GM18867 (cell line): ENCODE measurements around the gene SLCO4A1.

Source experiments
- ATAC-seq: cut with Tn5 transposase; IDR thresholded peaks from one replicate; pipeline ENCODE4 v1.9.1; 2021; ENCODE audit warnings: mild to moderate bottlenecking, moderate library complexity; ENCODE audit not compliant: unreplicated experiment

SLCO4A1 gene

DNA sequence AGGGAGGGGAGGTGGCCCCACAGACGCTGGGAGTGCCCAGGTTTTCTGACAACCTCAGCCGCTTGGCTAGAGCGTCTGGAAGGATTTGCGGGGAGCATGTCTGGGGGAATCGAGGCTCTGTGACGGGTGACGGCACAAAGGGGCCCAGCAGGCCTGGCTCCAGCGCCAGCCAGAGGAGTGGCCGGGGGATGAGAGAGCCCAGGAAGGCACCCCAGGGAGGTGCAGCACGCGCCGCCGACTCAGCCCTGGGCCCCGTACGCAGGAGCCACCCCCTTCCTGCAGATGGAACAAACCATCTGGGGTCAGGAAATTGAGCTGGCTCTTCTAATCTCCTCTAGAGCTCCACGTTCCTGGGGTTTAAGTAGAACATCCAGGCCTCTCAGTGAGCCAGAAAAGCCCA, 5.9 kb upstream of the SLCO4A1 start:
- no peak for ATAC-seq

DNA sequence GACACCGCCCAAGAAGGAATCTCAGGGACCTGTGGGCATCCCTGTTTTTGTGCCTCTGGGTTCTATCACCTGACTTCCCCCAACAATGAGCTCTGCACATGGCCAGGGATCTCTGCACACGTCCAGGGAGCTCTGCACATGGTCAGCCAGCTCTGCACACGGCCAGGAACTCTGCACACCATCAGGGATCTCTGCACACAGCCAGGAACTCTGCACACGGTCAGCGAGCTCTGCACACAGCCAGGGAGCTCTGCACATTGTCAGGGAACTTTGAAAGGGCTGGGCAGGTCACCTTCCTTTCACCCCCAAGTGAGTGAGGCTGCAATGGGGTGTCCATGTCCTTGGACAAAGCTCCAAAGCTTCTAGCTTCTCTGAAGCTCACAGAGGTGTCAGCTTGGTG, 5.2 kb upstream of the SLCO4A1 start:
- no peak for ATAC-seq

DNA sequence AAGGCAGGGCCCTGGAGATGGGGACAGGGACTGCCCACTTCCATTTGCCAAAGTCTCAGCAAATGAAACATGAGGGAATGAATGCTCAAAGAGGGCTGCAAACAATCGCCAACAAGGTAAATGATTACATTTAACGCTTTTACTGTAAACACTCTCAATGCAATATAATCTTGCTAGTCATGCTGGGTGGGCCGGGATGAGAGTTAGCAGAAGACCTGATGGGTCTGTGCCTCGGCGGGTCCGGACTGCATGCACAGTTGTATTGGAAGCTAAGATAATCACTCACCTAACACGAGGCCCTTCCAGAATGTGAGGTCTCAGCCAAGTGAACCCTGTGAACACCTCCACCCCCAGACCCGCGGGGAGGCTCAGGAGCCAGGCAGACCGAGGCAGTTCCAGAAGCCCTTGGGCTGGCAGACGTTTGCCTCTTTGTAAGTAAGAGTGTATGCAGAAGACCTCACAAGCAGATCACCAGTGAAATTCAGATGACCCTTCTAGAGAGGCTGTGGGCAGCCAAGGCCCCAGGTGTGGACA, 4.7 kb upstream of the SLCO4A1 start:
- no peak for ATAC-seq

DNA sequence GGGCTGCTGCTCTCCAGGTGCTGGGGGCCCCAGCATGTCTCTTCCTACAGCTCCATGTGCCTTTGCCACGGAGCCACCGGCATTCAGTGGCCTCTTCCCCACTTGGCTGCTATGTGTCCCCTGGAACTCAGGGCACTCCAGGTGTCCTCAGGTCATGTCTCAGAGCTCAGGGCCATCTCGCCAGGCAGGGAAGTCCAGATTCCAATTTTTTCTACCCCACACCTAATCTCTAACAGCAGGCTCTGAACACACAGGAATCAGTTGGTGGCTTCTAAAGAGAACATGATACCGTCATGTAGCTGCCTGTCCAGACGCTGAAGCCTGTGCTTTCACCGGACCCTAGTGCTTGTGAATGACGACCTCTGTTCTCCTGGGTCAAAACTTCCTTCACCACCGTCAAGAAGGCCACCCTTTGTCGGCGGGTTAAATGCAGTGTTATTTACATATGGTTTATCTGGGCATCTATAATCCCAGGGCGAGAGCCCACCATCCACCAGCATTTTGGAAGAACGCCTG, 4.2 kb upstream of the SLCO4A1 start:
- ATAC-seq: no peak

DNA sequence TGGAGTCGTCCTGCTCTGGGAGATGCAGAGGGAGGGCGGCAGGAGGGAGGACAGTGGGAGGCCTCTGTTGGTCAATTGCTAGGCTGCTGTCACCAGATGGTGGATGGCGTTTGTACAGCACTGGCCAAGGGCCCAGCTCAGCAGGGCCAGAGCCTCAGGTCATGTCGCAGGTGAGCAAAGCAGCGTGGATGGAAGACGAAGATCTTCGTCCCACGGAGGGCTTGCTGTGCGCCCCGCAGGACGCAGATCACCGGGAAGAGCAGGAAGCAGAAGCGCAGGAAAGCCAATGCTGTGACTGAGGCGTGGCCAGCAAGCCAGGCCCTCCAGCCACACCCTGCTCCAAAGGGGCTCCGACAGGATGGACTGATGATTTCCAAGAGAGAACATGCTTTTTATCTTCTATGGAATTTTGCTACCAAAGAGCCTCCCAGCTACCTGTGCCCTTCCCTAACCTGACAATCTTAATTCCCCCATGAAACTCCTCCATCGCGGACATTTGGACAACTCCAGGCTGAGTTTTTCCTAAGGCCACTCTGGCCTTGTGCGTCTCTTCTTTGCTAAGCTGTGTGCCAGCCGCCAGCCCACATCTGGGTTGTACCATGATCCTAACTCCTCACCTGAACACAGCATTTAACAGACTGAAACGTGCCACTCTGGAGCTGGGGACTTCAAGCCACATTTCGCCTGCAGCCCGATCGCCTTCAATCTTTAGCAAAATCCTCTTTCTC, 3.5 kb upstream of the SLCO4A1 start:
- ATAC-seq: no peak

DNA sequence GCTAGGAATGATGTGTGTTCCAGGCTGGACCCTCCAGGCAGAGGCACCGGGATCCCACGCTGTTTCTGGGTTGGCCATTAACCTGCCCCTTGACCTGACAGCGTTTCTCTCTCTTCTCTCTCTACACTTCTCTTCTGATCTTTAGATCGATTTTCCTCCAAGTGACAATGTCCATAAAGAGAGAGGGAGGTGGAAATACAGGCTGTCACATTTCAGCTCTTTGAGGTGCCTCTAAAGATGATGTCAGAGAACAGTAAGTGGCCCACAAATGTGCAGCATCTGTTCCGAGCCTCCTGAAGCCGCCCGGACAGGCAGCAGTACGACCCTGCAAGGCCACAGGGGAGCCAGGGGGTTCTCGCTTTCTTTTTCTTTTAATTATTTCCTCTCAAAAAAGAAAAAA, 2.5 kb upstream of the SLCO4A1 start:
- ATAC-seq: no peak

DNA sequence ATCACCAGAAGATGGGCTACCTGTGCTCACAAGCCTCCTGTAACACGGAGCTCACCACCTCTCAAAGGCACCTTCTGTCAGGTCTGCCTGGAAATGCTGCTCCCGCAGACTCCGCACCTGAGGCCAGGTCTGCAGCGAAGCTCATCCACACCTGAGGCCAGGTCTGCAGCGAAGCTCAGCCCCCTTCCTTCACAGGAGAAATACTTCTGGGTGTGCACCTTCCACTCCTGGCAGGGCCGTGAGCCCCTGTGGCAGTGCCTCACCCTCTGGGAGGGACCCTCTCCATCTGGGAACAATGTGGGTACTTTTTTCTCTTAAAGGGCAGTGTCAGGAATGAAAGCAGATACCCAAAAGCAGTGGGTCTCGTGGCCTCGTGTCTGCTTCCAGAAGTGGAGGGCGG, 1.4 kb upstream of the SLCO4A1 start:
- ATAC-seq: no peak

DNA sequence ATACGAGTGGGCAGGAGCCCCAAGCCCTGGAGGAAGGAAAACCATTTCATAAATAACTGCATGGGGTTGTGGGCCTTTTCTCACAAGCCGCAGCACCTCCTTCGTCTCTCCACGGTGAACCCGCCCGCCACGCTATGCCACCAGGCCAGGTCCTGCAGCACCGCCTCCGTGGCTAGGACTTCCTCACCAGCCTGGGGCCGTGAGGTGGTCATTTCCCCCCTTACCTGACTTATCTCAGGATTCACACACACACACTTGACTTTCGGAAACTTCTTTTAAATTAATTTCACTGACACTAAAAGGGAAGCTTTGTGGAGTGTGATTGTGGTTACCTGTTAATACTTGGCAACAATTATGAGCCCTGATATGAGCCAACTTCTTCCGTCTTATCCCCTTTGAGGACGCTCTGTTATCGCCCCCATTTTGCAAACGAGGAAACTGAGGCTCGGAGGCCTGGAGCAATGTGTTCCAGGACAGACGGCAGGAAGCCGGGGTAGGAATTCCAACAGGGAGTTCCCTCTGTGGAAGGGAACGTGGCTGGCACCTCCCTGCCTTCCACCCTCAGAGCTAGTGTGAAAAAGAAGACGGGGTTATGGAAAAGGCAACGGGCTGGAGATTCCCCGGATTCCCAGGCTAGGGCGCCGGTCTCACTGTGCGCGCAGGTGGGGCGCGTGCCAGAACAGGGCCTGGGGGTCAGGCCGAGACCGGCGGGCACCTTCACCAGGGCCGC, 817 bp upstream of the SLCO4A1 start:
- ATAC-seq: no peak

DNA sequence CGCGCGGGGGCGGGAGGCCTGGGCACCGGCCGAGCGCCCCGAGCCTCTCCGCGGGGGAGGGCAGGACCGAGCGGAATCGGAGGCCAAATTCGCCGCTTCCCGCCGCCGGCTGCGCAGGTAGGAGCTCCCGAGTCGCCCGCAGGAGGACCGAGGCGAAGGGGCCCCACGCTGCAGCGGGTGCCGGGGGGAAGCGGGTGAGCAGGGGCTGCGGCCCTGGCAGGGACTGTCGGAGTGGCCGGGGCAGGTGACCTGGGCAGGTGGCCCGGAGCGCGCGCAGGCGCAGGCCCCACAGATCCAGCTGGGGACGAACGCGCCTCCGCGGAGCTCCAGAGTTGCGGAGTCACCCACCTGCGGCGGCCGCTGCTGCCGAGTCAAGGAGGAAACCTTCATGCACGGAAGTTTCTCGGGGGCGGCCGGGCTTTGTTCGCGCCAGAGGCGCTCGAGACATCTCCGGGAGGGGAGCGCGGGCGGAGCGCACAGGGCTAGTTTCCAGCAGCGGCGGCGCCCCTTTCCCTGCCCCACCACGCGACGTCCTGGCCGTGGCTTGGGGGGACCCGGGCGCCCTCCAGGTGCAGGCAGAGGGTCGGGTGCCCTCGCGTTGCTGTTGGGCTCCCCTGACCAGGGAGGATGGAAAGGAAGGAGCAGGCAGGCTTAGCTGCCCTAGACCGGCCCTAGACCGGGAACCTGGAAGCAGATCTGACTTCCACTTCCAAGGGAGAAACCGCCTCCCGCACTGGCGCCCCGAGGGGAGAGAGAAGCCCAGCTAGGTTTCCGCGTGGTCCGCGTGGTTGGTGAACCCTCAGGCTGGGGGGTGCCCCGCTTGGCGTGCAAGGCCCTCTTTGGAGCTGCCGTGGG, 590 bp downstream of the SLCO4A1 start:
- ATAC-seq: peak; percentile 22

DNA sequence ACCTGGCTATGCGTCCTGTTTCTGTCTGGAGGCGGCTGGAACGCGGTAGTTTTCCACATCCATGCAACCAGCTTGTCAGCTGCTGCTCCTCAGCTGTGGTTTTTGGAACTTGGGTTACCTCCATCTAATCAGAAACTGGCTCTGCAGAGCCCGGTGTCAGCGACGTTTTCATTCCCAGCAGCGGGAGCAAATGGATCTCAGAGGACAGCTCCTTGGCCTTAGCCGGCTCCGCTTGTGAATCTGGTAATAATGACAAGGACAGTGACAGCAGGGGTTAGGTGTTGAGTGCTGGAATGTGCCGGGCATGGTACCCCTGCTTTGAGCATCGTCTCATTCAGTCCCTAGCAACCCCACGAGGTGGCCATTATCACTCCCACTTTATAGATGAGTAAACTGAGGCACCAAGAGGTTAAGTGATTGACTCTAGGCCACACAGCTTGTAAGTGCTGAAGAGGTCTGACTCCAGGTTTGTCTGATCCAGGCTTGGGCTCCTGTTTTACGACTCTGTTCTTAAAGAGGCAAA, 1.3 kb downstream of the SLCO4A1 start:
- no peak for ATAC-seq

DNA sequence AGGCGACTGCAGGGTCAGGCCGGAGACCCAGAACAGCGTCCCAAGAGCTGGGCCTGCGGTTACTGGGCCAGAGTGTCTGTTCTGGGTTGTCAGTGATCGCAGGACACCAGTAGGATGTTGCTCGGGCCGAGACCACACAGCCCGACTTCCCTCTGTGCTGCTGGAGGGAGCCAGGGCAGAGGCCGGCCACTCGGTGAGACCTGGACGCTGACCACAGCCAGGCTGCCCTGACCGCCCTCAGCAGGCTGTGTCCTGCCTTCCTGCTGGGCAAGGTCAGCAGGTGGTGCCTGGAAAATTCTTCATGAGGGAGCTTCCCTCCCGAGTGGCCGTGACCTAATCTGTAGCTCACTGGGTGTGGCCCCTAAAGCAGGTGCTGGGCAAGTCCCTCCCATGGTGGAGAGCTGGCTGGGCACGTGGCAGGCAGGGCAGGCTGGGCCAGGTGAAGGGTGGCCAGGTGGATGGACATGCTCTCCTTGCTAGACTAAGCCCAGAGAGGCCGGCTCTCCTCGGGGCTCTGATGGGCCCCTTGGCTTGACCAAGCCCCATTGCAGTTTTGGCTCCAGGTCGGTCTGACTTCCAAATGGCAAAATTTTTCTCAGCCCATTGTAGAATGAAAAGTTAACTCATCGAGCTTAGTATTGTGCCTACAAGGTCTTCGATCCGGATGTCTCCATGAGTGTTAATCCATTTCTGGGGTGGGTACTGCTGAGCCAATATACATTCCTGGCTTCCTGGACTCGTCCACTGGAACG, 1.9 kb downstream of the SLCO4A1 start:
- ATAC-seq: no peak

DNA sequence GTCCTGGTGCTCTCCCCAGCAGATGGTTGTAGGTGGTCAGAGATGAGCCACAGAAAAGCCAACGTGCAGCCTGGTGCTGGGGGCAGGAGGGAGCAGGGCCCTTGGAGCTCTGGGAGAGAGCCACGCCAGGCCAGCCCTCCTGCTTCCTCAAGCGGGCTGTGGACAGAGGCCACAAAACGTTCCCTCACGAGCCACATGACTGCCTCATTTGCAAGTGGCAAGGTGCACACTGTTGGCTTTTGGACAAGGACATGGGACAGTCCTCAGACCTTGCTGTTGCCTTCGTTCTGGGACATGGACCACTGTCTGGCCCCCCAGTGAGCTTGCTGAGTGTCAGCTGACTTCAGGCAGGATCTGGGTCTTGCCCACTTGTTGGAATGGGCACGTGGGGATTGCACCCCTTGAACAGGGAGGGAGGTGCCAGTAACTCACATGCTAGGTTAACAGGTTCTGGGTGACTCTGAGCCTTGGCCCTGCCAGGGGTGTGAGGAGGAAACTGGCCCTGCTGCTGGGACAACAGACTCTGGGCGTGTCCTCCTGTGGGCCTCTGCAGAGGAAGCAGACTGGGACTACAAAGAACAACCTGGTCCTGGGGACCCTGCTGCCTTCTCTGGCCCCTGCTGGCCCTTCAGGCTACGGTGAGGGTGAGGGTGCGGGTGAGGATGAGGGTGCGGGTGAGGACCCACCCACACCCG, 2.6 kb downstream of the SLCO4A1 start:
- ATAC-seq: no peak

DNA sequence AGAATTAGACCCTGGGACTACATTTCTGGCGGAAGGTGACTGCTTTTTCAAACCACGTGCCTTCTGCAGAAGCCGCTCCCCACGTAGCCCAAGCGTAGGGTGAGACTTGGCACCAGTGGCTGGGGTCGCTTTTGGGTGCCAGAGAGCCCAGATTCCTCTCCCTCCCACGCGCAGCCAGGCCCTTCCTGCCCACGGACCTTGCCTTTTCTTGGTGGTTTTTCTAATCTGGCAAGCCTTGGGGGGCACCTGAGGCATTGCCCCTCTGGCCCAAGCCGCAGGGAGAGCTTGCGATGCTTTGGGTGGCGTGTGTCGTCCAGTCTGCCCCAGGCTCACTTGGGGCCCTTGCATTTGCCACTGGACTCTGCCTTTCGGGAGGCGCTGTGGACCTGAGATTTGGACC, 3.3 kb downstream of the SLCO4A1 start:
- no peak for ATAC-seq

DNA sequence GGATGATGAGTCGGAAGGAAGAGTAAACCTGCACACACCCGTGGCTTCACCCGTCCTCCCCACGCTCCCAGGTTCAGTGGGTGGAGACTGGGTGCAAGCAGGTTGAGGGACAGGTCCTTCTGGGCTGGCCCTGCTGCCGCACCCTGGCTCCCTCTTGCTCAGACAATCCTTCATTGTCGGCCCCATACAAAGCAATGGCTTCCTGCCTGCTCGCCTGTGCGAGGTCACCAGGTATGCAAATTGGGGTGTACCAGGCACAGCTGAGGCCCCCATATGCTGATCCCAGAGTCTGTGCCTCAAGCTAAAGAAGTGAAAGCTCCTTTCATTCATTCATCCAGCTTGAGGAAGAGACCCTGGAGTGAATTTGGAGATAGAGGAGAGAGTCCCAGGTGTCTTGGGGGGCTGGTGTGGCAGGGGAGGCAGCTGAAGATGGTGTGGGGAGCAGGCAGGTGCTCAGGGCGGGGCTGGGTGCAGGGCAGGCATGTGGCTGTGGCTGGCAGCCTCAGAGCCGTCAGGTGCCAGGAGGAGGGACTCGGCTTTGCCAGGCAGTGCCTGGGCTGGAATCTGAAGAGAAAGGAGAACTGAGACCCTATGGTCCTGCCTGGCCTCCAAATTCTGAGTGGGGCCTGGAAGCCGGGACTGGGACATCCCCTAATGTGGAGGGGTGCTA, 4.7 kb downstream of the SLCO4A1 start:
- no peak for ATAC-seq

DNA sequence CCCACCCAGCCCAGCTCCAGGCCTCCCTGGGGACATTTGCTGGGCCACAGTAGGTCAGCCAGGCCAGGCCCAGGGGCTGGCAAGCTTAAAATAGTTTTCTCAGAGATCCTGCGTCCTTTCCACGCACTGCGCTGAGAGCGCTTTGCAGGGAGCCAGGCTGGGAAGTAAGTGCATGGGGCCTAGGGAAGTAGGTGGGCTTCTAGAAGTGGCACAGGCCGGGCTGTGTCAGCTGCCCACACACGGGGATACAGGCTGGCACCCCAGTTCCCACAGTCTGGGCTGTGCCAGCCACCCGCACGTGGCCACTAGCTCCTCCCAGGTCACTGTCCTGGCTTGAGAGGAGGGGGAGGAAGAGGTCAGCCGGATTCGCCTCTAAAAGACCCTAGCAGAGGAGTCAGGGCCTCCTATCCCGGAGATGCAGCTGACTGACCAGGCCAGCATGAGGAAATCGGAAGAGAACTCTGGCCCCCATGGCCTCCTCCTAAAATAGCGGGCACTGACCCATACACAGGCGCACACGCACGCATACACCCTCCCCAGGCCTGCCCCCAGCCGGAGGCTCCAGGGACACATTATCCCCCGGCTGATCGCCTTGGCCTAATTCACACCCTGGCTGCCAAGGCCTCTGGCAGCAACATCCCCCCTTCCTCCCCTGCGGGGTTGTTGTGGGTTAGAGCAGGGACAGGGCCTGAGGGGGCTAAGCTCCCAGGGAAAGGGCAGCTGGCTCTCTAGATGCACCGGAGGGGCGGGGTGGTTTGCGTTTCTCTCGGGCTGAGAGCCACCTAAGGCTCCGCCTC, 5.4 kb downstream of the SLCO4A1 start:
- no peak for ATAC-seq

DNA sequence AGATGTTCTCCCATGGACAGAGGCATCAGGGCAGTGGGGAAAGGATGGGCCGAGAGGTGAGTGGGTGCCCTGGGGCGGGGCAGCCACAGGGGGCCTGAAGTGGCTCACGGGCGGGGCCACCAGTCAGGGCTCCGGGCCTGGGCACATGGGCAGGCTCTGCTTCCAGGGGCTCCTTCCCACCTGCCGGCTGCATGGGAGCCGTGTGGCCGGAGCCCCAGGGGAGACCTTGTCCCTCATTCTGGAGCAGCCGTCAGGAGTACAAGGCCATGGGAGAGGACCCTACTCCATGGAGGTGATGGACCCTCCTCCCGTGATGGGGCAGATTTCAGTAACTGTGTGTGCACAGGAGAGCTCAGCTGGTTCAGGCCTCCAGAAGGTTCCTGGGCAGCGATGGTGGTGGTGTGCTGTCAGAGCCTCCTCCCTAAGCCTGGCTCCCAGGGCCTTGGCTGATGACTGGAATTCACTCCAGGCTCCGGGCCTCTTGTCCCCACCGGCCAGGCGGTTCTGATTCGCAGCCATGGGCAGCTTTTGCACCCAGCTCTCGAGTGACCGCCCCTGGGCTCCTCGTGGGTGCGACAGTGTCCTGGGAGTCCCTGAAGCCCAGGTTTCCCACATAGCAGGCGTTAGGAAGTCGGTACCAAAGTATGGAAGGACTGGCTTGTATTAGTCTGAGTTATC, 6.2 kb downstream of the SLCO4A1 start:
- no peak for ATAC-seq

DNA sequence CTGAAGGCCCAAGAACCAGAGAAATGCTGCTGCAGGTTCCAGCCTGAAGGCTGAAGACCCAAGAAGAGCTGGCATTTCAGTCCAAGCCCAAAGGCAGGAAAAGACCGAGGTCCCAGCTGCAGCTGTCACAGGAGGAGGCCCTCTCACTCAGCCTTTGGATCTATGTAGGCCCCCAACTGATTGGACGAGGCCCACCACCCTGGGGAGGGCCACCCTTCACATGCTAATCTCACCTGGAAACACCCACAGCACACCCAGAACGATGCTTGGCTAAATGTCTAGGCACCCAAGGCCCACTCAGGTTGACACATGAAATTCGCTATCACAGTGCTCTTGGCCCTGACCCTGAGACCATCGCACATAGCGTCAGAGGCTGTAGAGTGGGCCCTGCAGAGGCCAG, 6.8 kb downstream of the SLCO4A1 start:
- no peak for ATAC-seq
